Measurements from ENCODE around the gene TMEM232.

DNA sequence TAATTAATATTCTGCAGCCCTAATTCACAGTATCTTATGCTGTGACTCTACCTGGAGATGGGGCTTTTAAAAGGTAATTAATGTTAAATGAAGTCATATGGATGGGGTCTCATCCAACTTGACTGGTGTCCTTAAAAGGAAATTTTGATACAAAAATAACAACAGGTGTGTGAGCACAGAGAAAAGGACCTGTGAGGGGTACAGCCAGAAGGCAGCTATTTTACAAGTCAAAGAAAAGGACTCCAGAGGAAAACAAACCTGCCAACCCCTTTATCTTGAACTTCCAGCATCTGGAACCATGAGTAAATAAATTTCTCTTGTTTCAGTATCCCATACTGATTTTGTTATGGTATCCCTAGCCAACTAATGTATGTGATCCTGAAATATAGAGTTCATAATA, 250.3 kb downstream of the TMEM232 start:
- TF ChIP-seq, protein P1, sequence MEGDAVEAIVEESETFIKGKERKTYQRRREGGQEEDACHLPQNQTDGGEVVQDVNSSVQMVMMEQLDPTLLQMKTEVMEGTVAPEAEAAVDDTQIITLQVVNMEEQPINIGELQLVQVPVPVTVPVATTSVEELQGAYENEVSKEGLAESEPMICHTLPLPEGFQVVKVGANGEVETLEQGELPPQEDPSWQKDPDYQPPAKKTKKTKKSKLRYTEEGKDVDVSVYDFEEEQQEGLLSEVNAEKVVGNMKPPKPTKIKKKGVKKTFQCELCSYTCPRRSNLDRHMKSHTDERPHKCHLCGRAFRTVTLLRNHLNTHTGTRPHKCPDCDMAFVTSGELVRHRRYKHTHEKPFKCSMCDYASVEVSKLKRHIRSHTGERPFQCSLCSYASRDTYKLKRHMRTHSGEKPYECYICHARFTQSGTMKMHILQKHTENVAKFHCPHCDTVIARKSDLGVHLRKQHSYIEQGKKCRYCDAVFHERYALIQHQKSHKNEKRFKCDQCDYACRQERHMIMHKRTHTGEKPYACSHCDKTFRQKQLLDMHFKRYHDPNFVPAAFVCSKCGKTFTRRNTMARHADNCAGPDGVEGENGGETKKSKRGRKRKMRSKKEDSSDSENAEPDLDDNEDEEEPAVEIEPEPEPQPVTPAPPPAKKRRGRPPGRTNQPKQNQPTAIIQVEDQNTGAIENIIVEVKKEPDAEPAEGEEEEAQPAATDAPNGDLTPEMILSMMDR (IDR thresholded peaks at IDR 0.05): no peak
- no peak for TF ChIP-seq POLR2A (IDR thresholded peaks at IDR 0.05)
- no peak for TF ChIP-seq EP300 (IDR thresholded peaks at IDR 0.05)

All from sigmoid colon (tissue), 4 donors.